Stimulated activated naive CD8-positive, alpha-beta T cell treated with anti-CD3 and anti-CD28 coated beads, Interleukin-15, amount 100 ng/mL, for 72 hours (primary cell): ENCODE data around the gene HOXC6.

Source experiments
- ATAC-seq: fragments of 150-1000 bp; cut with Tn5 transposase; 2 replicates; pipeline ENCODE4 v1.10.0; 2021; ENCODE audit warnings: mild to moderate bottlenecking, moderate library complexity
- DNase-seq, 2 donors: peaks; one replicate each; pipeline ENCODE4 v3.0.0; 2021 to 2022
- H3K27ac Mint-ChIP-seq, 2 donors: one replicate each; pipeline ENCODE4 v1.8.0; 2022; ENCODE audit warnings: mild to moderate bottlenecking in 2 of 2, mixed read lengths in 2 of 2, moderate library complexity in 2 of 2
- H3K27me3 Mint-ChIP-seq: one replicate; pipeline ENCODE4 v1.8.0; 2022; ENCODE audit warnings: mixed read lengths
- H3K4me1 Mint-ChIP-seq: one replicate; pipeline ENCODE4 v1.8.0; 2022; ENCODE audit warnings: mild to moderate bottlenecking, mixed read lengths
- H3K4me3 Mint-ChIP-seq, 2 donors: one replicate each; pipeline ENCODE4 v1.8.0; 2022; ENCODE audit warnings: mild to moderate bottlenecking in 2 of 2, mixed read lengths in 2 of 2, moderate library complexity in 1 of 2
- H3K9me3 Mint-ChIP-seq, 2 donors: one replicate each; pipeline ENCODE4 v1.8.0; 2022; ENCODE audit warnings: mixed read lengths in 2 of 2

The HOXC6 gene

GRCh38 chr12:54004841-54005530 is 23.3 kb upstream of the HOXC6 start:
- ATAC-seq (no peak), DNase-seq (no peak)
- no peaks in the 10 kb centered on the region for H3K9me3 Mint-ChIP-seq
- peaks cover 42% of the 10 kb centered on the region for H3K4me1 Mint-ChIP-seq
- H3K4me3 Mint-ChIP-seq: peak overlapping the region; percentile 2 to 6
- no peak overlapping the region for H3K27ac Mint-ChIP-seq
- peaks cover 100% of the 10 kb centered on the region for H3K27me3 Mint-ChIP-seq

DNA sequence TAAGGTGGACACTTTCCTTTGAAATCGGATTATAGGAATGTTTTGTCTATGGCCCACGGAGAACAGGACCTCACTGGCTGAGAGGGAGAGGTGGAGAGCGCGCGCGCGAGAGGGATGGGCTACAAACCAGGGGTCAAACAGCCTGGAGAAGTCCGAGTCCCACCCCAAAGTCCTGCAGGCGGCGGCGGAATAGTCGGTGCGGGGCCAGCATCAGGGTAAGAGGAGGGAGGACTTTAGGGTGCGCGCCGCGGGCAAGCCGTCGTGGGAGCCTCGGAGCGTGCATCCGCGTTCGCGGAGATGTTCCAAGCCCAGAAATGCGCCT is 22.7 kb upstream of the HOXC6 start:
- Mint-ChIP-seq H3K4me1 (peaks cover 39% of the 10 kb centered on the region), H3K9me3 (no peaks in the 10 kb centered on the region), H3K4me3 (peak overlapping the region; percentile 2 to 6)

DNA sequence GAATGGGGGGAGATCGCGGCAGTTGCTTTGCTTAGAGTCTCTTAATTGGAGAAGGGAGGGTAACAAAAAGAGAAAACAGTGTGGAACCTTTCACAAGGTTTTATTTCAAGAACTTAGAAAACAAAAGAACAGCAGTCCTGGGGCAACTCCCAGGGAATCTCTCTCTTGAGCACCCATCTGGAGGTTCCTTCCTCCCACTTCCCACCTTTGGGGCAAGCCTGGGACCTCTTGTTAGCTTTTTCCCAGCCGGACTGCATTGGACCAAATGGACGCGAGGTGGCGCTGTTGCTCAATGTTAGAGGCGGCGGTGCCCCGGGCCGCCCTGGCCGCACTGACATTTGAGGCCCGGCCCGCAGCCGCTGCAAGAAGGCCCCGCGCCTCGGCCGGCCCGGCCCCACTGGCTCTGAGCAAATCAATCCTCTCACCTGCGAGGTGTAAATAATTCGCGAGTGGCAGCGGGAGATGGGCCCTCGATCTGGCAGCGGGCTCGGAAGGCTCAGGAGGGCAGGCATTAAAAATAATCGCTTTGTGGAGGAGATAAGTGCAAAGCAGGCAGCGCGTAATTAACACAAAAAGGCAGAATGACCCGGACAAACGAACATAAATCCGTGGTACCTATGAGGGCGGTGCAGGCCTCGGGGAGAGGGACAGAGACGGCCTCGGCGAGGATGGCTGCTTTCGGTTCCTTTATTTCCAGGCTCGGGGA is 22.2 kb upstream of the HOXC6 start:
- peak; percentile 74 for ATAC-seq
- H3K27me3 Mint-ChIP-seq: peaks cover 100% of the 10 kb centered on the region

More for the DNA sequence above, 22.7 kb upstream of the HOXC6 start:
- H3K27ac Mint-ChIP-seq: no peak overlapping the region
- DNase-seq (no peak), ATAC-seq (no peak)
- H3K27me3 Mint-ChIP-seq: peaks cover 100% of the 10 kb centered on the region

DNA sequence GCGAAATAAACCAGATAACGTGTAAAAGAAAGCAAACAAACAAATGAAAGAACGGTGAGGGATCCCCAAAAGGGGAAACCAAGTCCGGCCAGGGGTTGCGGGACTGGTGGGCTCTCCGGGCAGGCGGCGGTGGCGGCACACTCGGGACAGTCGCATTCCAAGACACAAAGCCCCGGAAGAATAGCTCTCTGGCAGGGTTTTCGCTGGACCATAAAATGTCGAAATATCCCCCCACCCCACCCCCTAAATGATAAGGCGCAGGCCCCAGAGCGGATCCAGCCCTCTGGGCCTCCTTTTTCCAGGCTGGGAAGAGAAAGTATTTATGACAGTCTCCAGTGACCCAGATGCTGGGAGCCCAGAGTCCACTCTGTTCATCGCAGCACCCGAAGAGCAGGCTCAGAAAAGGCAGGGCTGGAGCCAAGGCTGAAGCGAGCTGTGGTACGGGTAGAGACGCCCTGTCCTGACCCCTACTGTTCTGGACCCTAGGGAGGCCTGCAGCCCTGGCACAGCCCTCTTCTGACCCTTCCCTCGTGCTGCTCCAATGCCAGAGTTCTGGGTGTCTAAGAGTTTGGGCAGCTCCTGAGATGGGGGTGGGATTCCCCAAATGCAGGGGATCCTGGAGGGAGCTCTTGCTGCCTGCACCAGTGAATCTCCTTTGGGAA is 21.6 kb upstream of the HOXC6 start:
- ATAC-seq: no peak
- peak overlapping the region; percentile 86 to 87 for H3K4me3 Mint-ChIP-seq
- no peaks in the 10 kb centered on the region for H3K9me3 Mint-ChIP-seq
- no peak overlapping the region for H3K27ac Mint-ChIP-seq
- H3K4me1 Mint-ChIP-seq: peaks cover 48% of the 10 kb centered on the region
- peaks cover 100% of the 10 kb centered on the region for H3K27me3 Mint-ChIP-seq
- DNase-seq: no peak

More for the DNA sequence above, 22.2 kb upstream of the HOXC6 start:
- H3K9me3 Mint-ChIP-seq: no peaks in the 10 kb centered on the region
- peak; percentile 83 to 85 for DNase-seq
- peak overlapping the region in 1 of 2 donors; percentile 92 for H3K27ac Mint-ChIP-seq
- H3K4me1 Mint-ChIP-seq: peaks cover 41% of the 10 kb centered on the region
- peak overlapping the region; percentile 86 to 87 for H3K4me3 Mint-ChIP-seq

DNA sequence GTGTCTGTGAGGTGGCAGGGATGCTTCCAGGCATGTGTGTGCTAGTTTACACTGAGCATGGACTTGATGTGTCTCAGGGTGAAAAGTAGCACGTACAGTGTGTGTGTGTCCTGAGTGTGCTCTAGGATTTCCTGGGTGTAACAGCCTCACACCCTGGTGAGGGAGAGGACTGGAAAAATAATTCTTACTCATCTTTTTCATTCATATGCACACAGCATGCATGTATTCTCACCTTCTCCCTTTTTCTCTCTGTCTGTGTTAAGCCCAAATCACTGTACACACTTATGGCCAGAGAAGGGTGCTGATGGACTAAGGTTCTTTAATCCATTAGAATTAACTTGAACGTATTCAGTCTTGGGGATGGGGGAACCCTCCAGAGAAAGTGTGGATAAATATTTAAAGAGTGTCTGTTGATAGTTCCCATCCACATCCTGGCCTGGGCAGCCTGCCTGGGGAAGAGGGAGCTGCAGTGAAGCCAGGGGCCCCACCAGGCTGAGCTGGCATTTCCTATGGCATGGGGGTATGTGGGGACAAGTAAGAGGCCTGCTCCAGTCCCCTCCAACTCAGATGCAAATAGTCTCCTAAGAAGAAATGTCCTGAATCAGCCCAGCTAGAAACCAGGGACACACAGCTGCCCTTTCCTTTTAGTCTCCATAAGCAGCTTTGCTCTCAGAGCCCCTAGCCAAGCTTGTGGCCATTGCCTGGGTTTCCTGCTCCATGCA is 20.5 kb upstream of the HOXC6 start:
- no peak overlapping the region for H3K27ac Mint-ChIP-seq
- no peaks in the 10 kb centered on the region for H3K9me3 Mint-ChIP-seq
- no peak for ATAC-seq
- H3K4me1 Mint-ChIP-seq: peaks cover 46% of the 10 kb centered on the region
- no peak overlapping the region for H3K4me3 Mint-ChIP-seq
- no peak for DNase-seq
- H3K27me3 Mint-ChIP-seq: peaks cover 100% of the 10 kb centered on the region

DNA sequence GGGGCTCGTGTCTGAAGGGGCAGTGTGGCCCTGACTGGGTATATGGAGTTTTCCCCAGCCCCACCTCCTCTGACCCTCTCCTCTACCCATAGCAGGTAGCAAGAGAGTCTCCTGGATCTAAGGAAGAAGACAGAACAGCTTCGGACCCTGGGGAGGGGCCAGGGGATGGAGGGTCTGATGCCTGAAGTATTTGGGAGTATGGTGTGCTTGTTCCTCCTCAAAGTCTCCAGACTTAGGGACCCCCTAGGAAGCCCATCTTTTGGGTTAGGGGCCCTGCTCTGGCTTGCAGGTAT is 20.0 kb upstream of the HOXC6 start:
- H3K9me3 Mint-ChIP-seq: no peaks in the 10 kb centered on the region
- peaks cover 45% of the 10 kb centered on the region for H3K4me1 Mint-ChIP-seq
- H3K27ac Mint-ChIP-seq: peak overlapping the region in 1 of 2 donors; percentile 8
- ATAC-seq (no peak), DNase-seq (no peak)
- H3K4me3 Mint-ChIP-seq: peak overlapping the region in 1 of 2 donors; percentile 13
- H3K27me3 Mint-ChIP-seq: peaks cover 100% of the 10 kb centered on the region

DNA sequence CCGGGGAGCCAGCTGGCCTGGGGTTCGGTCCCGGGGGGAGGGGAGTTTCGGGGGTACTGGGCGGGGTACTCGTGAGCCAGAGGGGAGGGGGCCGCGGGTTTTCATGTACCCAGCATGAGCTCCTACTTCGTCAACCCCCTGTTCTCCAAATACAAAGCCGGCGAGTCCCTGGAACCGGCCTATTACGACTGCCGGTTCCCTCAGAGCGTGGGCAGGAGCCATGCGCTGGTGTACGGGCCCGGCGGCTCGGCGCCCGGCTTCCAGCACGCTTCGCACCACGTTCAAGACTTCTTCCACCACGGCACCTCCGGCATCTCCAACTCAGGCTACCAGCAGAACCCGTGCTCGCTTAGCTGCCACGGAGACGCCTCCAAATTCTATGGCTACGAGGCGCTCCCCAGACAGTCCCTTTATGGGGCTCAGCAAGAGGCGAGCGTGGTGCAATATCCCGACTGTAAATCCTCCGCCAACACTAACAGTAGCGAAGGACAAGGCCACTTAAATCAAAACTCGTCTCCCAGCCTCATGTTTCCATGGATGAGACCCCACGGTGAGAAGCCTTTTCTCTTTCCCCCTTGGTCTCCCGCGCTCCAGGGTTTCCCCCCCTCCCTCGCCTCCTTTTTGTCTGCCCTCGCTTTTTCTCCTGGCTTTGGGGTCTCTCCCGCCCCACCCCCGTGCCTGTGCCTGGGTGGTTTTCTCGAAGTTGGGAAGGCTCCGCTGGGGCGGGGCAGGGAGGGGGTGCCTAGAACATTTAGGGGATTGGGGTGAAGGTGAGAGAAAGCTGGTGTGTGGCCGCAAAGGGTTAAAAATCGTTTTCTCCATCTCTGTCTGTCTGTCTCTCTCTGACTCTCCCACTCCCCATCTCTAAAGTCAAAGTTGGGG is 18.8 kb upstream of the HOXC6 start:
- Mint-ChIP-seq H3K4me3 (peak overlapping the region; percentile 57 to 66), H3K27me3 (peaks cover 100% of the 10 kb centered on the region), H3K9me3 (no peaks in the 10 kb centered on the region), H3K4me1 (peaks cover 49% of the 10 kb centered on the region), H3K27ac (no peak overlapping the region)
- peak; percentile 30 for ATAC-seq
- DNase-seq: no peak

- H3K27me3 Mint-ChIP-seq: peaks cover 100% of the 10 kb centered on the region
- peak overlapping the region in 1 of 2 donors; percentile 57 for H3K4me3 Mint-ChIP-seq
- no peaks in the 10 kb centered on the region for H3K9me3 Mint-ChIP-seq
- H3K27ac Mint-ChIP-seq: no peak overlapping the region
- DNase-seq: no peak
- no peak for ATAC-seq
- peaks cover 55% of the 10 kb centered on the region for H3K4me1 Mint-ChIP-seq
Measured at GRCh38 chr12:54010053-54010971, 17.9 kb upstream of the HOXC6 start.

DNA sequence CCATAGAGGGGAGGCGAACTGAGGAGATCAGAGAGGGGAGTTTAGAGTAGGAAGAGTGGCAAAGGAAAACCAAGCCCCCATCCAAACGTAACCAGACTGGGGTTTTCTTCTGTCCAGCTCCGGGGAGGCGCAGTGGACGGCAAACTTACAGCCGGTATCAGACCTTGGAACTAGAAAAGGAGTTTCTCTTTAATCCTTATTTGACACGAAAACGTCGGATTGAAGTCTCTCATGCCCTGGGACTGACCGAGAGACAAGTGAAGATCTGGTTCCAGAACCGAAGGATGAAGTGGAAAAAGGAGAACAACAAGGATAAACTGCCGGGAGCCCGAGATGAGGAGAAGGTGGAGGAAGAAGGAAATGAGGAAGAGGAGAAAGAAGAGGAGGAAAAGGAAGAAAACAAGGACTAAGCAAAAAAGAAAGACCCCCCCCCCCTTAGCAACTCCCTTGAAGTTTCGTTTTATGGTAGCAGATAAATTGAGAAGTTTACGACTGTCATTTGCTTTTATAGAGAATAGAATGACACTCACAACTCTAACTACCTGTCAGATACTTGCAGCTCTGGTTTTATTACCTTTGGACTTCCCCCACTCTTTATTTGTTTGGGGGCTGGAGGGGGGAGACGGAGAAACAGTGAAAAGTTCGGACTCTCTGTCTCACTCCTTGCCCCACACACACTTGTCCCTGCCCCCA is 17.1 kb upstream of the HOXC6 start:
- Mint-ChIP-seq H3K4me1 (peaks cover 50% of the 10 kb centered on the region), H3K27ac (no peak overlapping the region), H3K4me3 (peak overlapping the region; percentile 17 to 36), H3K9me3 (no peaks in the 10 kb centered on the region), H3K27me3 (peaks cover 100% of the 10 kb centered on the region)
- ATAC-seq (no peak), DNase-seq (no peak)

GRCh38 chr12:54011665-54012532 is 16.3 kb upstream of the HOXC6 start:
- no peak overlapping the region for H3K27ac Mint-ChIP-seq
- no peak for ATAC-seq
- peaks cover 100% of the 10 kb centered on the region for H3K27me3 Mint-ChIP-seq
- no peak overlapping the region for H3K4me3 Mint-ChIP-seq
- peaks cover 42% of the 10 kb centered on the region for H3K4me1 Mint-ChIP-seq
- DNase-seq: no peak
- H3K9me3 Mint-ChIP-seq: no peaks in the 10 kb centered on the region

DNA sequence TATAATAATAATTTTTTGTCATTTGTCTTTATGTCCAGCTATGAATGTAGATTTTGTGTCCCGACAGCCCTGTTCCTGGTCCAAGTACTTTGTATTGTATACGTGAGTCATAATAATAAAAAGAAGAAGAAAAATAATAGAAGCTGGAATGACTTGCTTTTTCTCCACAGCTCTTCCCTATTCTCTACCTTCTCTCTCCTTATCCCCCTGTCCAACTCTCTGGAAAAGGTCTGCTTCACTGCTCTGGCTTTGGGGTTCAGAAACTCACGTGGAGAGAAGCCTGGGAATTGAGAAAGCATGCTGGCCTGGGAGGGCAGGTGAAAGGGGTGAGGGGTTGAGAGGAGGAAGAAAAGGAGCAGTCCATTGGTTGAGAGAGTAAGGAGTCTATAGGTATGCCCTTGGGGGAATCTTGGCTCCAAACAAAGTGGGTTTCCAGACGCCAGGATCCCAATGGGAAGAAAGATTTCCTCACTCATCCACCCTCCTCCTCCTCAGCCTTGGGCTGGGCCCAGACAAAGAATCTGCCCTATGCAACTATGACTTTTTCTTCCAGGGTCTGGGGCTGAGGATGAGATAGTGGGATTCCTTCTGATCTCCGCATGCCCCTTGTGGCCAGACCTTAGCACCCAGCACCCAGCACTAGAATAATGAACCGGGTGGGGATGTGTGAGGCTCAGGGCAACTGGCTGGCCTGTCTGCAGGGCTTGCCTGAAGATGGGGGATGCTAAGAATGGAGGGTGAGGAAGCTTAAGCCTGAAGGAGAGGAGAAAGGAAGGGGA is 15.4 kb upstream of the HOXC6 start:
- H3K4me3 Mint-ChIP-seq: no peak overlapping the region

DNA sequence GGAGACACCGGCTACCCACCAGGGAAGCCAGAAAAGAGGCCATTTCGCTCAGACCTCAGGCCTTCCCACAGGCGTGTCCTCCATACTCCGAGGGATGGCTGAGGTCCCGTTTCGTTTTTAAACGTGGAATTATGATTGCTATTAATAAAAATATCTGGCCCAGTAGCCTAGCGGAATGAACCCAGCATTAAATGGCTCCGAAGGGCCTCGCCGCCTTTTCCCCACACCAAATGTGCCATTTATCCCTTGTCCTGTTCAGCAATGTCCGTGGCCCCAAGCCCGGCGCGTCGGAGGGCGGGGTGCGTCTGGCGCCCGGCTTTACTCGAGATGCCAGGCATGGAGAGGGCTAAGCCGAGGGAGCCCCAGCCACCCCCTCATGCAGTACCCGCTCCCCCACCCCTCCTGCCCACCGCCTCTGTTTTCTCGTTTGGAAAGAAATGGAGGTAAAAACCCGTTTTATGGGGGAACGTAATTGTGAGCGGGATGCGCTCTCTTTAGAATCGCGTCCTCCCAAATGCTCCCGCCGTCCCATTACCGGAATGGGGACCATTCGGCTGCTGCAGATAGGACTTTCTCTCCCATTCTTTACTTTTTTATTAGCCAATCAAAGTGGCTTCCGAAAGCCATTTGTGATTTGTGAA is 13.7 kb upstream of the HOXC6 start:
- peak overlapping the region; percentile 39 to 61 for H3K4me3 Mint-ChIP-seq
- no peak for DNase-seq
- ATAC-seq: no peak
- no peaks in the 10 kb centered on the region for H3K9me3 Mint-ChIP-seq
- H3K27me3 Mint-ChIP-seq: peaks cover 96% of the 10 kb centered on the region
- H3K27ac Mint-ChIP-seq: no peak overlapping the region
- H3K4me1 Mint-ChIP-seq: peaks cover 51% of the 10 kb centered on the region

More for the DNA sequence above, 15.4 kb upstream of the HOXC6 start:
- Mint-ChIP-seq H3K27me3 (peaks cover 100% of the 10 kb centered on the region), H3K27ac (no peak overlapping the region), H3K9me3 (no peaks in the 10 kb centered on the region), H3K4me1 (peaks cover 48% of the 10 kb centered on the region)
- ATAC-seq (no peak), DNase-seq (no peak)
